Esophagus muscularis mucosa (tissue), 4 donors: Measurements from ENCODE around the gene ERBB2. TPM values are rescaled to one million over a fixed set of nuclear protein-coding genes. Genes with fewer than 3 reads are reported as not detected.

Source experiments
- DNase-seq: peaks from one replicate; pipeline ENCODE4 v3.0.0-alpha.2; 2017; ENCODE audit errors: extremely low spot score
- H3K27ac ChIP-seq, 4 donors: fragments of 200-600 bp; sonication (generic); replicated peaks in 1 of 4; 1 replicate in 3 of 4; 2 replicates in 1 of 4; pipeline ENCODE4 v1.5.1; 2016 to 2019; ENCODE audit warnings: mild to moderate bottlenecking in 1 of 4
- H3K27me3 ChIP-seq, 4 donors: fragments of 200-600 bp; sonication (generic); one replicate each; pipeline versions ENCODE4 v1.5.1 to v1.6.0; 2016 to 2019
- H3K36me3 ChIP-seq, 4 donors: fragments of 200-600 bp; sonication (generic); one replicate each; pipeline ENCODE4 v1.5.1; 2016 to 2019
- H3K4me1 ChIP-seq, 4 donors: fragments of 200-600 bp; sonication (generic); one replicate each; pipeline ENCODE4 v1.5.1; 2016 to 2019
- H3K4me3 ChIP-seq, 4 donors: fragments of 200-600 bp; sonication (generic); 1 replicate in 2 of 4; 2 replicates in 2 of 4; pipeline ENCODE4 v1.5.1; 2016 to 2019; ENCODE audit warnings: mild to moderate bottlenecking in 4 of 4, moderate library complexity in 1 of 4
- H3K9me3 ChIP-seq, 4 donors: fragments of 200-600 bp; sonication (generic); 1 replicate in 3 of 4; 2 replicates in 1 of 4; pipeline ENCODE4 v1.5.1; 2016 to 2019
- CTCF ChIP-seq, 3 experiments: fragments of 200-600 bp in 2 of 3; fragments of 450-650 bp in 1 of 3; sonication (generic) in 2 of 3; IDR thresholded peaks; one replicate each; pipeline ENCODE4 v1.5.1; 2017 to 2019; ENCODE audit warnings: antibody characterized with exemption in 3 of 3, mild to moderate bottlenecking in 2 of 3, moderate library complexity in 1 of 3
- EP300 ChIP-seq: sonication (generic); formaldehyde crosslinking; IDR thresholded peaks from one replicate; pipeline ENCODE4 v1.6.1; 2017; ENCODE audit warnings: antibody characterized with exemption
- POLR2A ChIP-seq: fragments of 450-650 bp; IDR thresholded peaks from one replicate; pipeline ENCODE4 v1.6.1; 2017; ENCODE audit warnings: antibody characterized with exemption, moderate library complexity, mild to moderate bottlenecking, low read depth
- POLR2AphosphoS5 ChIP-seq, 2 donors: sonication (generic); formaldehyde crosslinking; IDR thresholded peaks; one replicate each; pipeline ENCODE4 v1.6.1; 2017; ENCODE audit warnings: antibody characterized with exemption in 2 of 2
- WGBS: methylation state at CpG from one replicate; pipeline ENCODE4 v1.1.5; 2018; 5-methylcytosine and 5-hydroxymethylcytosine counted together
- intact Hi-C: fragments of 100-400 bp; cut with DNase I; formaldehyde crosslinking; loops from one replicate; pipeline ENCODE4 v1.15.1; 2023
- total RNA-seq, 4 donors: library from RNA; depleted of rRNA; stranded (reverse); fragments of >200 nt; gene quantifications; one replicate each; pipeline versions ENCODE4 v1.1.0 to v1.2.1, GENCODE V29; 2016

ERBB2 gene
- total RNA-seq, 4 donors from 2014 or later: 36.8 to 67.7 (median 57.7) TPM

GRCh38 chr17:39715375-39716072 is 15.7 kb downstream of the ERBB2 start:
- intact Hi-C loops: no loop called here
- TF ChIP-seq POLR2A (no peak), CTCF (IDR thresholded peaks at IDR 0.05) (no peak), POLR2AphosphoS5 (IDR thresholded peaks at IDR 0.05) (no peak), EP300 (no peak)
- Histone ChIP-seq H3K27me3 (no peaks in the 10 kb centered on the region), H3K4me3 (no peak overlapping the region), H3K27ac (no peak overlapping the region), H3K9me3 (no peaks in the 10 kb centered on the region), H3K4me1 (peaks cover 0 to 5% (median 0%) of the 10 kb centered on the region in 4 donors), H3K36me3 (peaks cover 17 to 96% (median 92%) of the 10 kb centered on the region in 4 donors)
- no peak for DNase-seq
- 96% methylated on average over 11 of the region's 18 CpGs for WGBS

- TF ChIP-seq CTCF (IDR thresholded peaks at IDR 0.05) (no peak), POLR2AphosphoS5 (IDR thresholded peaks at IDR 0.05) (no peak), POLR2A (no peak), EP300 (no peak)
- peaks cover 17 to 94% (median 87%) of the 10 kb centered on the region in 4 donors for H3K36me3 ChIP-seq
- H3K4me3 ChIP-seq: no peak overlapping the region
- peak overlapping the region in 1 of 4 donors; percentile 5 for H3K27ac ChIP-seq
- intact Hi-C loops: no loop called here
- H3K27me3 ChIP-seq: no peaks in the 10 kb centered on the region
- WGBS: 91% methylated on average over 14 of the region's 15 CpGs
- no peaks in the 10 kb centered on the region for H3K9me3 ChIP-seq
- DNase-seq: no peak
- peaks cover 0 to 5% (median 0%) of the 10 kb centered on the region in 4 donors for H3K4me1 ChIP-seq
Measured at GRCh38 chr17:39716073-39716818, 16.4 kb downstream of the ERBB2 start.

DNA sequence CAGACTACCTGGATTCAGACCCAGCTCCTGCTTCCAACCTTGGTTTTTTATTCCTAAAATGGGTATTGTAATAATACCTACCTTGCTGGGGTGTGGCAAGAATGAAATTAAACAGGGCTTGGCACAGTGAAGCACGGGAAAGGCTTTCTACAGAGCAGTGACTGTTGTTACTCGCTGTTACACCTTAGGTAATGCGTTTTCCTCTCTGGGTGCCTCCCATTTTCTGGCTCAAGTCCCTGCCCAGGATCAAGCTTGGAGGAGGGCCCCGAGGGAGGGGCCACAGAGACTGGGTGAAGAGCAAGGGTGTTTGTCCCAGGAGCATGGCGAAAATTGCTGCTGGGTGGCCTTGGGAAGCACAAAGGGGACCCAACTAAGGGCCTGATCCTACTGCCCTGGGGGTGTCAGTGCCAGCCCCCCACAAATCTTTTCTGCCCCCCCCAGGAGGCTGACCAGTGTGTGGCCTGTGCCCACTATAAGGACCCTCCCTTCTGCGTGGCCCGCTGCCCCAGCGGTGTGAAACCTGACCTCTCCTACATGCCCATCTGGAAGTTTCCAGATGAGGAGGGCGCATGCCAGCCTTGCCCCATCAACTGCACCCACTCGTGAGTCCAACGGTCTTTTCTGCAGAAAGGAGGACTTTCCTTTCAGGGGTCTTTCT is 17.1 kb downstream of the ERBB2 start:
- no peaks in the 10 kb centered on the region for H3K27me3 ChIP-seq
- DNase-seq: no peak
- H3K4me3 ChIP-seq: no peak overlapping the region
- TF ChIP-seq EP300 (no peak), POLR2A (no peak), CTCF (IDR thresholded peaks at IDR 0.05) (no peak), POLR2AphosphoS5 (IDR thresholded peaks at IDR 0.05) (no peak)
- peaks cover 0 to 5% (median 0%) of the 10 kb centered on the region in 4 donors for H3K4me1 ChIP-seq
- peaks cover 14 to 92% (median 81%) of the 10 kb centered on the region in 4 donors for H3K36me3 ChIP-seq
- H3K9me3 ChIP-seq: no peaks in the 10 kb centered on the region
- WGBS: 86% methylated on average over 9 of the region's 11 CpGs
- H3K27ac ChIP-seq: peak overlapping the region in 1 of 4 donors; percentile 5
- intact Hi-C loops: no loop called here

GRCh38 chr17:39717660-39718059 is 17.8 kb downstream of the ERBB2 start:
- no peak overlapping the region for H3K4me3 ChIP-seq
- intact Hi-C loops: no loop called here
- peaks cover 0 to 5% (median 0%) of the 10 kb centered on the region in 4 donors for H3K4me1 ChIP-seq
- H3K36me3 ChIP-seq: peaks cover 12 to 92% (median 77%) of the 10 kb centered on the region in 4 donors
- DNase-seq: no peak
- 70% methylated on average over 6 of the region's 6 CpGs for WGBS
- no peaks in the 10 kb centered on the region for H3K9me3 ChIP-seq
- no peak for TF ChIP-seq CTCF (IDR thresholded peaks at IDR 0.05)
- TF ChIP-seq EP300: no peak
- TF ChIP-seq POLR2A: no peak
- no peak for TF ChIP-seq POLR2AphosphoS5 (IDR thresholded peaks at IDR 0.05)
- H3K27ac ChIP-seq: no peak overlapping the region
- H3K27me3 ChIP-seq: no peaks in the 10 kb centered on the region
